Measurements from ENCODE around the gene FNDC3A.

The FNDC3A gene

DNA sequence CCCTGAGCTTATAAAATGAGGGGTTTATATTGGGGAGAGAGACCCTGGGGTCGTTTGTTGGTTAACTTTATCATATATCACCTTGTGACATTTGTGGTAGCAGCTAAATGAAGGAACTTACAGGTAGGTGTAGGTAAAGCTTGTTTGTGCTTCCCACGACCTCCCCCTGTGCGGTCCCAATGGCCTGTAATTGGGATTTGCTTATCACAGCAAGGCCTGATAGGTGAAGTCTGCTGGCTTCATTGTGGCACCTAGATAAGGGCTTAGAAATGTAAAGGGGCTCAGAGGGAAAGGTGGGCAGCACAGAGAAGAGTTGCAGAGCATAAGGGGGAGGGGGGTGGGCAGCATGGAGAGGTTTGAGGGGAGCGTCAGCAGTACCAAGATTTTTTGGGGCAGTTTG, 208.9 kb downstream of the FNDC3A start:
- H4K20me1 ChIP-seq (ENCODE audit: low read depth, low read length) = no peaks in the 10 kb centered on the region
- no peaks in the 10 kb centered on the region for H3K27me3 ChIP-seq (ENCODE audit: low read length)
- no peaks in the 10 kb centered on the region for H3K79me2 ChIP-seq (ENCODE audit: insufficient read depth, low read length)
- H3K9ac ChIP-seq (ENCODE audit: low read length) = no peak overlapping the region
- no peak overlapping the region for H3K4me3 ChIP-seq (ENCODE audit: insufficient read depth, low read length, poor library complexity, severe bottlenecking)
- H3F3A ChIP-seq (ENCODE audit: insufficient read depth) = no peaks in the 10 kb centered on the region
- no peak overlapping the region for H3K4me2 ChIP-seq (ENCODE audit: low read depth, low read length, poor library complexity, severe bottlenecking)
- no peaks in the 10 kb centered on the region for H3K9me3 ChIP-seq (ENCODE audit: insufficient read depth, low read length)
- H2AFZ ChIP-seq (ENCODE audit: low read depth, low read length, severe bottlenecking) = no peak overlapping the region
- TF ChIP-seq, protein P1, sequence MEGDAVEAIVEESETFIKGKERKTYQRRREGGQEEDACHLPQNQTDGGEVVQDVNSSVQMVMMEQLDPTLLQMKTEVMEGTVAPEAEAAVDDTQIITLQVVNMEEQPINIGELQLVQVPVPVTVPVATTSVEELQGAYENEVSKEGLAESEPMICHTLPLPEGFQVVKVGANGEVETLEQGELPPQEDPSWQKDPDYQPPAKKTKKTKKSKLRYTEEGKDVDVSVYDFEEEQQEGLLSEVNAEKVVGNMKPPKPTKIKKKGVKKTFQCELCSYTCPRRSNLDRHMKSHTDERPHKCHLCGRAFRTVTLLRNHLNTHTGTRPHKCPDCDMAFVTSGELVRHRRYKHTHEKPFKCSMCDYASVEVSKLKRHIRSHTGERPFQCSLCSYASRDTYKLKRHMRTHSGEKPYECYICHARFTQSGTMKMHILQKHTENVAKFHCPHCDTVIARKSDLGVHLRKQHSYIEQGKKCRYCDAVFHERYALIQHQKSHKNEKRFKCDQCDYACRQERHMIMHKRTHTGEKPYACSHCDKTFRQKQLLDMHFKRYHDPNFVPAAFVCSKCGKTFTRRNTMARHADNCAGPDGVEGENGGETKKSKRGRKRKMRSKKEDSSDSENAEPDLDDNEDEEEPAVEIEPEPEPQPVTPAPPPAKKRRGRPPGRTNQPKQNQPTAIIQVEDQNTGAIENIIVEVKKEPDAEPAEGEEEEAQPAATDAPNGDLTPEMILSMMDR (IDR thresholded peaks at IDR 0.05; ENCODE audit: insufficient read depth, low read length, poor library complexity, severe bottlenecking) = no peak
- TF ChIP-seq EZH2phosphoT487 (conservative IDR thresholded peaks at IDR 0.05; ENCODE audit: low read length) = no peak
- H3K36me3 ChIP-seq (ENCODE audit: low read length) = peaks cover 26% of the 10 kb centered on the region
- H3K27ac ChIP-seq (ENCODE audit: low read depth, low read length) = no peak overlapping the region
- no peaks in the 10 kb centered on the region for H3K9me2 ChIP-seq (replicated peaks; ENCODE audit: insufficient read depth, low read length)

DNA sequence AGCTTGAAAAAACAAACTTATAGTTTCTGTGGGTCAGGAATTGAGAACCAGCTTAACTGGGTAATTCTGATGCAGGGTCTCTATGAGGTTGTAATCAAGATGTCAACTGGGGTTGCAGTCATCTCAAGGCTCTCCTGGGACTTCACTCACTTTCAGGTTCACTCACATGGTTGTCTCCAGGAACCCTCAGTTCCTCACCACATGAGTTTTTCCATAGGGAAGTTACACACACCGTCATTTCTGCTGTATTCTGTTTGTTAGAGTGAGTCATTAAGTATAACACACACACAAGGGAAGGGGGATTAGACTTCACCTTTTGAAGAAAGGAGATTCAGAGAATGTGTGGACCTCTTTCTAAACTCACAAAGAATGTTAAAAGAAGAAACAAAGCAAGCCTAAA, 209.6 kb downstream of the FNDC3A start:
- TF ChIP-seq, protein P1 (IDR thresholded peaks at IDR 0.05; ENCODE audit: insufficient read depth, low read length, poor library complexity, severe bottlenecking) = no peak
- no peak for TF ChIP-seq EZH2phosphoT487 (conservative IDR thresholded peaks at IDR 0.05; ENCODE audit: low read length)
- H2AFZ ChIP-seq (ENCODE audit: low read depth, low read length, severe bottlenecking) = no peak overlapping the region
- H3K4me3 ChIP-seq (ENCODE audit: insufficient read depth, low read length, poor library complexity, severe bottlenecking) = no peak overlapping the region
- H3K27ac ChIP-seq (ENCODE audit: low read depth, low read length) = no peak overlapping the region
- no peak overlapping the region for H3K9ac ChIP-seq (ENCODE audit: low read length)
- H3K9me2 ChIP-seq (replicated peaks; ENCODE audit: insufficient read depth, low read length) = no peaks in the 10 kb centered on the region
- H3F3A ChIP-seq (ENCODE audit: insufficient read depth) = no peaks in the 10 kb centered on the region
- no peak overlapping the region for H3K4me2 ChIP-seq (ENCODE audit: low read depth, low read length, poor library complexity, severe bottlenecking)
- no peaks in the 10 kb centered on the region for H3K9me3 ChIP-seq (ENCODE audit: insufficient read depth, low read length)
- no peaks in the 10 kb centered on the region for H4K20me1 ChIP-seq (ENCODE audit: low read depth, low read length)
- H3K36me3 ChIP-seq (ENCODE audit: low read length) = peaks cover 23% of the 10 kb centered on the region
- H3K27me3 ChIP-seq (ENCODE audit: low read length) = no peaks in the 10 kb centered on the region
- H3K79me2 ChIP-seq (ENCODE audit: insufficient read depth, low read length) = no peaks in the 10 kb centered on the region

DNA sequence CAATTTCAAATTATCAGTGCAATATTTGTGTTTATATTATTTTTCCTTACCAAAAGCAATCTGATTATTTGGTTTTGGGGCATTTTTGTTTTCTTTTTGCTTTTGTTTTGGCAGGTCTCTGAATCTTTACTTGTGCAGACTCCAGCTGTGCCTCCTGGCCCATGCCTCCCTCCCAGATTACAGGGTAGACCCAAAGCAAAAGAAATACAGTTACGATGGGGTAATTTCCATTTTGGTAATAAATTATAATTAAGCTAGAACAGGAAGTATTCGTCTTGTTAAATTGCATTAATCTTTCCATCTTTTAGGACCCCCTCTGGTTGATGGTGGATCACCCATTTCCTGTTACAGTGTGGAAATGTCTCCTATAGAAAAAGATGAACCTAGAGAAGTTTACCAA, 215.2 kb downstream of the FNDC3A start:
- Histone ChIP-seq H3K9ac (ENCODE audit: low read length) (no peak overlapping the region), H3K27me3 (ENCODE audit: low read length) (no peaks in the 10 kb centered on the region), H3K9me2 (replicated peaks; ENCODE audit: insufficient read depth, low read length) (no peaks in the 10 kb centered on the region), H4K20me1 (ENCODE audit: low read depth, low read length) (no peaks in the 10 kb centered on the region), H3K79me2 (ENCODE audit: insufficient read depth, low read length) (no peaks in the 10 kb centered on the region), H3F3A (ENCODE audit: insufficient read depth) (no peaks in the 10 kb centered on the region; the same call in 1 of the 2 replicates), H3K4me2 (ENCODE audit: low read depth, low read length, poor library complexity, severe bottlenecking) (no peak overlapping the region), H3K27ac (ENCODE audit: low read depth, low read length) (no peak overlapping the region), H3K36me3 (ENCODE audit: low read length) (peaks cover 34% of the 10 kb centered on the region), H3K4me3 (ENCODE audit: insufficient read depth, low read length, poor library complexity, severe bottlenecking) (no peak overlapping the region), H2AFZ (ENCODE audit: low read depth, low read length, severe bottlenecking) (no peak overlapping the region), H3K9me3 (ENCODE audit: insufficient read depth, low read length) (no peaks in the 10 kb centered on the region)
- TF ChIP-seq, protein P1 (IDR thresholded peaks at IDR 0.05; ENCODE audit: insufficient read depth, low read length, poor library complexity, severe bottlenecking) = no peak
- TF ChIP-seq EZH2phosphoT487 (conservative IDR thresholded peaks at IDR 0.05; ENCODE audit: low read length) = no peak
